HEK293T (cell line): ENCODE measurements around the gene MED16.

Experiments used
- CTCF ChIA-PET: fragments of 350-600 bp; formaldehyde crosslinking; extraction: SDS; loops from one replicate; lab custom pipeline; 2021; ENCODE audit warnings: antibody characterized with exemption, inconsistent platforms; lab: Yijun Ruan, JAX
- POLR2A ChIA-PET: fragments of 350-600 bp; formaldehyde crosslinking; extraction: SDS; loops from one replicate; lab custom pipeline; 2020; ENCODE audit warnings: antibody characterized with exemption, inconsistent platforms; lab: Yijun Ruan, JAX
- DNase-seq: peaks from one replicate; pipeline ENCODE4 v3.0.0; 2012; ENCODE audit warnings: mixed read lengths; ENCODE audit errors: extremely low spot score
- ARNT ChIP-seq: fragments of 450-650 bp; IDR thresholded peaks from 2 replicates; pipeline ENCODE4 v1.6.1; 2017; ENCODE audit warnings: mild to moderate bottlenecking
- BHLHE40 ChIP-seq: fragments of 450-650 bp; IDR thresholded peaks from 2 replicates; pipeline ENCODE4 v1.6.1; 2016; ENCODE audit warnings: mild to moderate bottlenecking, moderate library complexity, borderline replicate concordance
- CTBP1 ChIP-seq: fragments of 450-650 bp; IDR thresholded peaks from 2 replicates; pipeline ENCODE4 v1.6.1; 2016; ENCODE audit warnings: borderline replicate concordance
- ELF4 ChIP-seq: fragments of 450-650 bp; IDR thresholded peaks from 2 replicates; pipeline ENCODE4 v1.6.1; 2017; ENCODE audit warnings: antibody characterized with exemption
- FOXA1 ChIP-seq: fragments of 450-650 bp; IDR thresholded peaks from 2 replicates; pipeline ENCODE4 v1.6.1; 2016; ENCODE audit warnings: mild to moderate bottlenecking
- FOXK2 ChIP-seq: fragments of 450-650 bp; IDR thresholded peaks from 2 replicates; pipeline ENCODE4 v1.6.1; 2016; ENCODE audit warnings: mild to moderate bottlenecking
- FOXM1 ChIP-seq: fragments of 450-650 bp; IDR thresholded peaks from 2 replicates; pipeline ENCODE4 v1.6.1; 2017; ENCODE audit warnings: mild to moderate bottlenecking, borderline replicate concordance
- HDGF ChIP-seq: fragments of 450-650 bp; IDR thresholded peaks from 2 replicates; pipeline ENCODE4 v1.6.1; 2017; ENCODE audit warnings: antibody characterized with exemption, borderline replicate concordance
- L3MBTL2 ChIP-seq: fragments of 450-650 bp; conservative IDR thresholded peaks from 2 replicates; pipeline ENCODE4 v1.6.1; 2016; ENCODE audit warnings: mild to moderate bottlenecking
- LEF1 ChIP-seq: fragments of 450-650 bp; IDR thresholded peaks from 2 replicates; pipeline ENCODE4 v1.6.1; 2017; ENCODE audit warnings: mild to moderate bottlenecking, borderline replicate concordance
- NFRKB ChIP-seq: fragments of 450-650 bp; IDR thresholded peaks from 2 replicates; pipeline ENCODE4 v1.6.1; 2016; ENCODE audit warnings: mild to moderate bottlenecking, moderate library complexity
- SP1 ChIP-seq: fragments of 450-650 bp; IDR thresholded peaks from 2 replicates; pipeline ENCODE4 v1.6.1; 2017
- SUZ12 ChIP-seq: fragments of 450-650 bp; IDR thresholded peaks from 2 replicates; pipeline ENCODE4 v1.6.1; 2016; ENCODE audit warnings: mild to moderate bottlenecking
- TARDBP ChIP-seq: fragments of 450-650 bp; IDR thresholded peaks from 2 replicates; pipeline ENCODE4 v1.6.1; 2016
- ZNF384 ChIP-seq: fragments of 450-650 bp; IDR thresholded peaks from 2 replicates; pipeline ENCODE4 v1.6.1; 2016
- TF ChIP-seq, protein P1 (sequence below): fragments of 450-650 bp; IDR thresholded peaks from 2 replicates; pipeline ENCODE4 v1.6.1; 2016

The MED16 gene

DNA sequence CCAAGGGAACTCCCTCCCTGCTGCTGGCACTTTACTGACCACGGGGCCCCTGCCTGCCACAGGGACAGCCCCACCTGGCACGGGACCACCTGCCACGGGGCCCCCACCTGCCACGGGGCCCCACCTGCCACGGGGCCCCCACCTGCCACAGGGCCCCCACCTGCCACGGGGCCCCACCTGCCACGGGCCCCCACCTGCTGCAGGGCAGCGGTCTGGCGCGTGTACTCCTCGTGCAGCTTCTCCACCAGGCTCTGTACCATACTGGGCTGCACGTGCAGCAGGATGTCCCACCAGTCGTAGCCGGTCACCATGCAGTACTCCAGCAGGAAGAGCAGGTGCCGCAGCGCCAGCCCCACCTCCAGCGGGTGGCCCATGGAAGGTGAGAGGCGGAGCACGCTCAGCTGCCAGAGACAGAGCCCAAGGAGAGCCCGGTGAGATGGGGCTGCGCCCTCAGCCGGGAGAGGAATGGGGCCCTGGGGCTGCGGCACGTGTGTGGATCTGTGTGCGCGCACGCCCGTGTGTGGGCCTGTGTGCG is 16.1 kb downstream of the MED16 start:
- no peak for DNase-seq
- TF ChIP-seq TARDBP (no peak), ARNT (no peak), ZNF384 (no peak), LEF1 (no peak), ELF4 (no peak), FOXK2 (no peak), SUZ12 (no peak), CTBP1 (no peak), NFRKB (no peak), L3MBTL2 (no peak), FOXM1 (no peak), HDGF (no peak), FOXA1 (no peak), SP1 (no peak), BHLHE40 (no peak)
- TF ChIP-seq, protein P1, sequence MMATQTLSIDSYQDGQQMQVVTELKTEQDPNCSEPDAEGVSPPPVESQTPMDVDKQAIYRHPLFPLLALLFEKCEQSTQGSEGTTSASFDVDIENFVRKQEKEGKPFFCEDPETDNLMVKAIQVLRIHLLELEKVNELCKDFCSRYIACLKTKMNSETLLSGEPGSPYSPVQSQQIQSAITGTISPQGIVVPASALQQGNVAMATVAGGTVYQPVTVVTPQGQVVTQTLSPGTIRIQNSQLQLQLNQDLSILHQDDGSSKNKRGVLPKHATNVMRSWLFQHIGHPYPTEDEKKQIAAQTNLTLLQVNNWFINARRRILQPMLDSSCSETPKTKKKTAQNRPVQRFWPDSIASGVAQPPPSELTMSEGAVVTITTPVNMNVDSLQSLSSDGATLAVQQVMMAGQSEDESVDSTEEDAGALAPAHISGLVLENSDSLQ: no peak
- ChIA-PET CTCF (no interaction called here), POLR2A (no interaction called here)

DNA sequence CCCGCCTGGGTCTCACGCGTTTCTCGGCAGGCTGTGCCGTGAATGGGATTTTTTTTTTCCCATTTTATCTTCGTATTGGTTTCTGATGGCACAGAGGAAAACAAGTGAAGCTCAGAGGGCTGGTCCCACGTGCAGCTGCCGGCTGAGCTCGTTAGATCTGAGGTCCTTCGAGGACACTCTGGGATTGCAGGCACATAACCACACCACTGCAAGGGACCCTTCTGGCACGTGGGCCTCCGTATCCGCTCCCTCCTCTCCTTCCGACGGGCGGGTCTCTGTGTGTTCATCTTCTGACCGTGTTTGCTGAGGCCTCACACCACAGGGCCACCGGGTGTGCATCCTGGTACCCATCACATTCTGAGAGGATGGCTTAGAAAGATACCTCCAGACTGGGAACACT is 16.9 kb downstream of the MED16 start:
- TF ChIP-seq FOXA1 (no peak), ZNF384 (no peak), NFRKB (no peak), HDGF (no peak), ELF4 (no peak), SUZ12 (no peak), SP1 (no peak), CTBP1 (no peak), BHLHE40 (no peak), ARNT (no peak), FOXM1 (no peak), L3MBTL2 (no peak), TARDBP (no peak)
- TF ChIP-seq, protein P1: no peak
- no peak for DNase-seq
- ChIA-PET CTCF (no interaction called here), POLR2A (no interaction called here)

DNA sequence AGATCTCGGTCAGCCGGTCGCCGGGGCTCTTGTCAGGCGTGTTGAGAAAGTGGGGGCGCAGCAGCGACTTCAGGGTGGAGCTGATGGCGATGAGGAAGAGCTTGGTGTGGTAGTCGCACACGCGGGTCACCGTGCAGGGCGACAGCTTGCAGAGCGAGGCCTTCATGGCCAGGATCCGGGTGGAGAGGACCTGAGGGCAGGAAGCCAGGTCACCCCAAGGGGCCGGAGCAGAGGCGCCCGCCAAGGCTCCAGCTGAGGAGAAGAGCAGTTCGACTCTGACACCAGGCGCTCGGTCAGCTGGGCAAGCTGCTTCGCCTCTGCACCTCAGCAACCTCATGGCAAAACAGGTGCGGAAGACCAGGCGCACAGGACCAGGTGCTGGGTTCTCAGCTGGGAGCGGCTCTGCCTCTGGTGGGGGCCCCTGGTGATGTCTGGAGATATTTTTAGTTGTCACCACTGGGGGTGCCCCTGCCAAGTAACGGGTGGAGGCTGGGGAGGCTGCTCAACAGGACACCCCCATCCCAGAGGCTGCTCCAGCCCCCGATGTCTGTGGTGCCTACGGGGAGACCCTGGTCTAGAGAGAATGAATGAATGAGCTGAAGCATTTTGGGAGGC is 17.6 kb downstream of the MED16 start:
- TF ChIP-seq, protein P1: no peak
- TF ChIP-seq HDGF (no peak), SUZ12 (no peak), ZNF384 (no peak), L3MBTL2 (no peak), FOXM1 (no peak), CTBP1 (no peak), BHLHE40 (no peak), FOXK2 (no peak)
- ChIA-PET CTCF (no interaction called here), POLR2A (no interaction called here)
- DNase-seq: no peak

DNA sequence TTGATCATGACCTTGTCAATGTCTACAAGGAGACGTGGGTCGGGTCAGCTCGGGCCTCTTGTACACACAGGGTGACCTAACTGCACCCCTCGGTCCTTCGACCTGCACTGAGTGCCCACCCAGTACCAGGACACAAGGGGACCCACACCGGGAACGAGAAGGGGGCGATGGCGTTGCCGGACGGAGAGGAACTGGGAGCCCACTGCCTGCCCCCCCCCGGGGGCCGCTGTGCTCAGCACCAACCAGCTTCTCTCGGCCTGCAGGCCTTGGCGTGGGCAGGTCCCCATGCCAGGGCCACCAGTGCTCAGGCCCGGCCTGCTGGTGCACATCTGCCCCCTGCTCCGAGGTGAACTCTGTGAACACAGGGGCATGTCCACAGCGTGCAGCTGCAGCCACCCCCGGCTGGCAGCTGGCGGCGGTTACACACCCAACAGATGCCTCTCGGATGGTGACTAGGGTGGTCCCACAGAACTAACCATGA is 19.4 kb downstream of the MED16 start:
- POLR2A ChIA-PET: no interaction called here
- CTCF ChIA-PET: no interaction called here
- DNase-seq: no peak
- TF ChIP-seq BHLHE40 (no peak), TARDBP (no peak), FOXK2 (no peak), ELF4 (no peak), FOXM1 (no peak), LEF1 (no peak), FOXA1 (no peak), ZNF384 (no peak), ARNT (no peak), L3MBTL2 (no peak)

DNA sequence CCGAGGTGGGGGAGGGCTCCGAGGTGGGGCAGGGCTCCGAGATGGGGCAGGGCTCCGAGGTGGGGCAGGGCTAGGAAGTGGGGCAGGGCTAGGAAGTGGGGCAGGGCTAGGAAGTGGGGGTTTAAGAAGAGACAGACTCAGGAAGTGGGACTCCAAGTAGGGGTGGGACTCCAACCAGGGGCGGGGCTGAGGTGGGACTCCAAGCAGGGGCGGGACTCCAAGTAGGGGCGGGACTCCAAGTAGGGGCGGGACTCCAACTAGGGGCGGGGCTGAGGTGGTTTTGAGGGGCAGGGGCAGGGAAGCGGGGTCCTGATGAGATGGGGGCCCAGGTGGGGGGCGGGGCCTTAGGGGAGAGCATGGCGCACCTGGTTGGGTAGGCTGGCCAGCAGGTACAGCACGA is 19.9 kb downstream of the MED16 start:
- TF ChIP-seq HDGF (no peak), BHLHE40 (no peak)
- POLR2A ChIA-PET: no interaction called here
- peak; percentile 46 for DNase-seq
- CTCF ChIA-PET: no interaction called here

DNA sequence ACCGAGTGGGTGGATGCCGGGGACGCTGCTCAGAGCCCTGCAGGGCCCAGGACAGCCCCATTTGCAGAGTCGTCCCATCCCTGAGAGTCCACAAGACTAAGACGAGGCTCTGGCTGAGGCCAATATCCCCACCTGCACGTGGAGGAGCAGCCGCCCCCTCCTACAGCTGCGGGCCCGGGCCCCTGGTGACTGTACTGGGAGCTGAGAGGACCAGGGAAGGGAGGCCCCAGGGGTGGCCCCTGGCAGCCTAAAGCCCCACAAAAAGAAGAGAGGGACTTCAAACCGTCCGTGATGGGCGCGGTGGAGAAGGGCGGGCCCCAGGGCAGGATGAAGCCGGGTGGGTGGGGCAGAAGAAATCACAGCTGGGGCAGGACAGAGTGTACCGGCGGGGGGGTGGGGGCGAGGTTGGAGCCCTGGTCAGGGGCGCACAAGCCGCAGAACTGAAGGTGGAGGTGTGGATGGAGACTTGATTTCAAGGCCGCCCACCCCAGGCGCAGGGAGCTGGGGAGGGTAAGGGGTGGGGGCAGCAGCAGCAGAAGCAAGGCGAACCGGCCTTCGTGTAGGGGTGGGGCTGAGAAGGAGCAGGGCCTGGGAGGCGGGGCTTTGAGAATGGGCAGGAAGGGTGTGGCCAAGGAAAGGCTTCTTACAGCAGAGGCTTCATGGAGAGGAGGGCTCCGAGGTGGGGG is 20.6 kb downstream of the MED16 start:
- peak; percentile 76 for DNase-seq
- ChIA-PET CTCF (no interaction called here), POLR2A (no interaction called here)
- no peak for TF ChIP-seq NFRKB
- TF ChIP-seq ARNT: no peak
- TF ChIP-seq TARDBP: no peak
- TF ChIP-seq FOXA1: no peak
- TF ChIP-seq, protein P1: no peak
- TF ChIP-seq CTBP1: no peak
- TF ChIP-seq SUZ12: no peak
- no peak for TF ChIP-seq LEF1
- no peak for TF ChIP-seq ELF4
- TF ChIP-seq ZNF384: no peak
- TF ChIP-seq FOXM1: no peak
